Endothelial cell of umbilical vein (primary cell): ENCODE results near the gene NCOA5. TPM values are rescaled to one million over a fixed set of nuclear protein-coding genes. Genes with fewer than 3 reads are reported as not detected.

Experiments
- BruUV-seq: library from RNA; stranded (reverse); fragments of 400-500 nt; replicated peaks from 2 replicates; lab custom pipeline; 2021; lab: Mats Ljungman, UMichigan
- CTCF ChIA-PET: fragments of 300-600, 350-600 bp; sonication (Branson Sonifier 250); formaldehyde crosslinking; loops from one replicate; lab custom pipeline; 2021; ENCODE audit warnings: antibody characterized with exemption, inconsistent platforms; lab: Charles Lee
- POLR2A ChIA-PET: fragments of 300-600, 350-600 bp; sonication (Branson Sonifier 250); formaldehyde crosslinking; loops from one replicate; lab custom pipeline; 2021; ENCODE audit warnings: antibody characterized with exemption, inconsistent platforms; lab: Charles Lee
- DNase-seq: peaks from one replicate; pipeline ENCODE4 v3.0.0-alpha.2; 2011; ENCODE audit warnings: low read depth, low spot score
- FAIRE-seq: peaks from 2 replicates; lab custom pipeline; 2011; peaks lifted over from hg19 to GRCh38; lab: Jason Lieb, UNC
- H2AFZ ChIP-seq: 2 replicates; pipeline ENCODE4 v1.6.0; 2012; ENCODE audit warnings: low read depth, low read length, control low read depth, inconsistent platforms
- H3K27ac ChIP-seq: 2 replicates; pipeline ENCODE4 v1.5.1; 2011; ENCODE audit warnings: low read depth, mild to moderate bottlenecking, control low read depth, low read length, moderate library complexity; ENCODE audit not compliant: insufficient read depth
- H3K27me3 ChIP-seq, 2 experiments: 2 replicates each; pipeline versions ENCODE4 v1.6.0 to v1.6.1; 2011; ENCODE audit warnings: low read length in 2 of 2, mixed read lengths in 1 of 2; ENCODE audit not compliant: control insufficient read depth in 2 of 2, insufficient read depth in 2 of 2
- H3K36me3 ChIP-seq, 2 experiments: 2 replicates in 1 of 2; 3 replicates in 1 of 2; pipeline ENCODE4 v1.5.1; 2011; ENCODE audit warnings: low read length in 2 of 2, mild to moderate bottlenecking in 1 of 2, moderate library complexity in 1 of 2; ENCODE audit not compliant: control insufficient read depth in 2 of 2, insufficient read depth in 2 of 2; ENCODE audit errors: extremely low read depth in 1 of 2
- H3K4me1 ChIP-seq: 3 replicates; pipeline ENCODE4 v1.5.1; 2011; ENCODE audit warnings: mild to moderate bottlenecking, low read length; ENCODE audit not compliant: control insufficient read depth, insufficient read depth; ENCODE audit errors: extremely low read depth
- H3K4me2 ChIP-seq: 2 replicates; pipeline ENCODE4 v1.6.1; 2011; ENCODE audit warnings: low read length, control low read depth, mixed read lengths; ENCODE audit not compliant: insufficient read depth
- H3K4me3 ChIP-seq, 3 experiments: fragments of 200-600 bp in 1 of 3; sonication (generic), shearing (Covaris generic) in 1 of 3; replicated peaks in 1 of 3; 2 replicates each; pipeline ENCODE4 v1.5.1; 2011 to 2016; ENCODE audit warnings: control low read depth in 3 of 3, low read length in 3 of 3, mild to moderate bottlenecking in 2 of 3, inconsistent platforms in 1 of 3, low read depth in 1 of 3, moderate library complexity in 1 of 3; ENCODE audit not compliant: insufficient read depth in 1 of 3
- H3K79me2 ChIP-seq: 2 replicates; pipeline ENCODE4 v1.6.0; 2012; ENCODE audit warnings: low read length, inconsistent platforms; ENCODE audit not compliant: control insufficient read depth, insufficient read depth
- H3K9ac ChIP-seq: replicated peaks from 2 replicates; pipeline ENCODE3; 2011; ENCODE audit warnings: low read length, control low read depth; ENCODE audit not compliant: insufficient read depth; ENCODE audit errors: extremely low read depth
- H3K9me1 ChIP-seq: replicated peaks from 3 replicates; pipeline ENCODE4 v1.6.0; 2011; ENCODE audit warnings: mild to moderate bottlenecking, low read length; ENCODE audit not compliant: control insufficient read depth, insufficient read depth; ENCODE audit errors: extremely low read depth
- H3K9me3 ChIP-seq: replicated peaks from 2 replicates; pipeline ENCODE4 v1.5.1; 2012; ENCODE audit warnings: low read length, inconsistent platforms; ENCODE audit not compliant: control insufficient read depth, insufficient read depth
- H4K20me1 ChIP-seq: replicated peaks from 2 replicates; pipeline ENCODE3; 2011; ENCODE audit warnings: mild to moderate bottlenecking, low read length; ENCODE audit not compliant: control insufficient read depth, insufficient read depth; ENCODE audit errors: extremely low read depth
- EZH2 ChIP-seq: IDR thresholded peaks from 2 replicates; pipeline ENCODE4 v1.6.1; 2012; ENCODE audit warnings: borderline replicate concordance, low read depth, mild to moderate bottlenecking, moderate library complexity, low read length, inconsistent platforms; ENCODE audit not compliant: severe bottlenecking
- FOS ChIP-seq: IDR thresholded peaks from 2 replicates; pipeline ENCODE4 v1.6.1; 2011; ENCODE audit warnings: mild to moderate bottlenecking, low read length, moderate library complexity, borderline replicate concordance; ENCODE audit not compliant: insufficient read depth
- GATA2 ChIP-seq: IDR thresholded peaks from 2 replicates; pipeline ENCODE4 v1.7.0; 2011; ENCODE audit warnings: low read depth, mild to moderate bottlenecking, moderate library complexity, mixed read lengths, low read length; ENCODE audit not compliant: insufficient read length, insufficient read depth
- JUN ChIP-seq: IDR thresholded peaks from 2 replicates; pipeline ENCODE4 v1.6.1; 2011; ENCODE audit warnings: borderline replicate concordance, low read depth; ENCODE audit not compliant: insufficient read length, insufficient read depth
- MYC ChIP-seq: IDR thresholded peaks from one replicate; pipeline ENCODE4 v1.6.1; 2011; ENCODE audit warnings: mild to moderate bottlenecking, low read depth, low read length
- POLR2A ChIP-seq: IDR thresholded peaks from 2 replicates; pipeline ENCODE4 v1.6.1; 2012; ENCODE audit warnings: low read depth, mild to moderate bottlenecking, control low read depth, low read length
- POLR2AphosphoS5 ChIP-seq: IDR thresholded peaks from 2 replicates; pipeline ENCODE4 v1.6.1; 2012; ENCODE audit warnings: low read depth, mild to moderate bottlenecking, control low read depth, low read length, moderate library complexity; ENCODE audit not compliant: insufficient read depth
- dilution Hi-C: fragments of 300-500 bp; cut with MboI; formaldehyde crosslinking; loops from one replicate; pipeline ENCODE4 v1.15.0; 2019; ENCODE audit warnings: low sequenced_read_pairs; ENCODE audit not compliant: extremely low pct_ligation_motif_present
- intact Hi-C: fragments of 100-400 bp; cut with micrococcal nuclease; formaldehyde crosslinking; loops from one replicate; pipeline ENCODE4 v1.10.0; 2022
- polyA plus RNA-seq, 4 experiments: library from polyadenylated mRNA; depleted of rRNA in 3 of 4; stranded (reverse) in 3 of 4; unstranded in 1 of 4; fragments of >200 nt; gene quantifications; 2 replicates each; pipeline versions ENCODE4 v1.2.1 to v1.2.3, GENCODE V29; 2011 to 2012; ENCODE audit warnings: missing spikeins in 1 of 4
- total RNA-seq: library from RNA; stranded (reverse); gene quantifications from 2 replicates; pipeline ENCODE4 v1.2.3, GENCODE V29; 2021
- TF ChIP-seq, protein P1 (sequence below): IDR thresholded peaks from 2 replicates; pipeline ENCODE4 v1.6.1; 2011; ENCODE audit not compliant: insufficient read depth, insufficient read length
- TF ChIP-seq, protein P2 (sequence below), 2 donors: IDR thresholded peaks; 1 replicate in 1 of 2; 2 replicates in 1 of 2; pipeline ENCODE4 v1.5.1; 2011; ENCODE audit warnings: low read length in 2 of 2, mild to moderate bottlenecking in 2 of 2, moderate library complexity in 2 of 2, control low read depth in 1 of 2, inconsistent platforms in 1 of 2, low read depth in 1 of 2; ENCODE audit not compliant: insufficient read depth in 1 of 2; ENCODE audit errors: extremely low read depth in 1 of 2

Gene NCOA5
- total and polyA plus RNA-seq, 2 donors (not counting 3 experiments of a cell fraction or from before 2014, with no cell fraction given): 32.0 to 39.5 TPM

- FAIRE-seq: no peak
- H3K4me1 ChIP-seq: peaks cover 8% of the 10 kb centered on the region
- H3K4me2 ChIP-seq: no peak overlapping the region
- TF ChIP-seq FOS (no peak), MYC (no peak), POLR2AphosphoS5 (no peak), EZH2 (no peak), POLR2A (no peak), GATA2 (no peak), JUN (no peak)
- TF ChIP-seq, protein P1, sequence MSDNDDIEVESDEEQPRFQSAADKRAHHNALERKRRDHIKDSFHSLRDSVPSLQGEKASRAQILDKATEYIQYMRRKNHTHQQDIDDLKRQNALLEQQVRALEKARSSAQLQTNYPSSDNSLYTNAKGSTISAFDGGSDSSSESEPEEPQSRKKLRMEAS: no peak
- TF ChIP-seq, protein P2, sequence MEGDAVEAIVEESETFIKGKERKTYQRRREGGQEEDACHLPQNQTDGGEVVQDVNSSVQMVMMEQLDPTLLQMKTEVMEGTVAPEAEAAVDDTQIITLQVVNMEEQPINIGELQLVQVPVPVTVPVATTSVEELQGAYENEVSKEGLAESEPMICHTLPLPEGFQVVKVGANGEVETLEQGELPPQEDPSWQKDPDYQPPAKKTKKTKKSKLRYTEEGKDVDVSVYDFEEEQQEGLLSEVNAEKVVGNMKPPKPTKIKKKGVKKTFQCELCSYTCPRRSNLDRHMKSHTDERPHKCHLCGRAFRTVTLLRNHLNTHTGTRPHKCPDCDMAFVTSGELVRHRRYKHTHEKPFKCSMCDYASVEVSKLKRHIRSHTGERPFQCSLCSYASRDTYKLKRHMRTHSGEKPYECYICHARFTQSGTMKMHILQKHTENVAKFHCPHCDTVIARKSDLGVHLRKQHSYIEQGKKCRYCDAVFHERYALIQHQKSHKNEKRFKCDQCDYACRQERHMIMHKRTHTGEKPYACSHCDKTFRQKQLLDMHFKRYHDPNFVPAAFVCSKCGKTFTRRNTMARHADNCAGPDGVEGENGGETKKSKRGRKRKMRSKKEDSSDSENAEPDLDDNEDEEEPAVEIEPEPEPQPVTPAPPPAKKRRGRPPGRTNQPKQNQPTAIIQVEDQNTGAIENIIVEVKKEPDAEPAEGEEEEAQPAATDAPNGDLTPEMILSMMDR (IDR thresholded peaks at IDR 0.05; ENCODE audit: extremely low read depth in 1 of 2, insufficient read depth in 1 of 2, low read depth in 1 of 2, low read length in 2 of 2): no peak
- no peak overlapping the region for H3K9ac ChIP-seq
- no peak overlapping the region for H3K27ac ChIP-seq
- intact Hi-C loops (no loop called here), dilution Hi-C loops (no loop called here)
- BruUV-seq: no TSS peak
- no peaks in the 10 kb centered on the region for H3K79me2 ChIP-seq
- H3K9me3 ChIP-seq: no peaks in the 10 kb centered on the region
- CTCF ChIA-PET: interaction anchor here (0.5 to 1.7 kb wide), 2 partner anchors 14 to 143 kb away, joined by 3 to 6 read pairs; no protein-coding TSS in a partner anchor
- peaks cover 16 to 19% of the 10 kb centered on the region in 2 experiments for H3K27me3 ChIP-seq
- no peak for DNase-seq
- no peak overlapping the region for H3K4me3 ChIP-seq
- POLR2A ChIA-PET: no interaction called here
- H2AFZ ChIP-seq: no peak overlapping the region
- no peaks in the 10 kb centered on the region for H3K9me1 ChIP-seq
- no peaks in the 10 kb centered on the region for H4K20me1 ChIP-seq
- H3K36me3 ChIP-seq: no peaks in the 10 kb centered on the region
Observed at GRCh38 chr20:46114449-46114848, 24.7 kb upstream of the NCOA5 start.
